SK-N-DZ (cell line): Measurements from ENCODE around the gene HSPA12B.
"Not testable (repeated sequence)": the region's sequence is repeated elsewhere in the genome, so short reads cannot be mapped to it uniquely, and the experiment has no call there.

Experiments
- DNase-seq: peaks from one replicate; pipeline ENCODE4 v3.0.0-alpha.2; 2015; ENCODE audit warnings: low spot score

HSPA12B gene

DNA sequence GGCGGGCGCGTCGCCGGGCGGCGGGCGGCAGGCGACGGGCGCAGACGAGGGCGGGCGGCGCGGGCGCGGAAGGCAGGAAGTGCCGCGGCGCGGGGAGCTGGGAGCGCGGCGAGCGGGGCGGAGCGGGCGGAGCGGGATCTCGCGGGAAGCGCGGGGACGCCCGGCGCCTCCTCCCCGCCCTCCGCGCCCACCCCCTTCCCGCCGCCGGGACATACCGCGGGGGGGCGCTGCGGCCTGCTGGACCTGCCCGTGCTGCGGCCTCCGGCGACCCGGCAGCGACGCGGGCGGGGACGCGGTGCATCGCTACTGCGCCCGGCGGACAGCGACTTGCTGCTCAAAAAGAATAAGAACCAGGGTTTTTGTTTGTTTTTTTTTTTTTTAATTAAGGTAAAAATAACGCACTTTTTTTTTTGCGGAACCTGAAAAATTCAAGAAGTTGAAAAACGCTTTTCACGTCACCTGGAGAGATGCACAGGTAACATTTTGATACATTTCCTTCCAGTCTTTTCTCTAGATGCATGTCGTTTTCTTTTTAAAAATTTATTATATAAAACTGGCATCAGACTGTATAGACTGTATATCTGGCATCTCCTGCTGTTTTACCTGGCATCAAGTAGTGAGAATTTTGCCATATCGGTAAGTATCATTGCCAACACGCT, 54.3 kb downstream of the HSPA12B start, which contains the start of gene CENPB:
CENPB (minus strand) TSS at position 76 of the 659 bp plus-strand sequence. CDS start 257 bp downstream, outside the sequence.
- DNase-seq = peak; percentile 79

DNA sequence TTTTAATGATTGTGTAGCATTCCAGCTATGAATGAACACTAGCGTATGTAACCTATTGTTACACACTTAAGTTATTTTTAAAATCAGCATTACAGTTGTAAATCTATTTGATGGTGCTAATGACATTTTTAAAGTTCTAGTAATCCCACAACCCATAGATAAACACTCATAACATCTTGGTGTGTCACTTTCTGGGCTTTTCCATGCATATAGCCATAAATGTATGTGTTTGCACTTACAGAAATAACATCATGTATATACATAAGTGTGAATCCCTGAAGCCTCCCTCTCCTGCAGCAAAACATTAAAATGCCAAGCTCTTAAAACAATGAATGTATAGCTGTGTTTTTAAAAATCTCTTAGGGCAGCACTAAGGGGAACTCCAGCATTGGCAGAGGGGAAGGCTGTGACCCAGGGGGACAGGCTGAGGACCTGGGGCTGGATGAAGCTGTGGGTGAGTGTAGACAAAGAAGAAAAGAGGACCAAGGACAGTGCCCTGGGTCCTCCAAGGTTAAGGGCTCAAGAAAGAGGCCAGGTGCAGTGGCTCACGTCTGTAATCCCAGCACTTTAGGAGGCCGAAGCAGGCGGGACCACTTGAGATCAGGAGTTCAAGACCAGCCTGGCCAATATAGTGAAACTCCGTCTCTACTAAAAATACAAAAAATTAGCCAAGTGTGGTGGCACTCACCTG, 55.0 kb downstream of the HSPA12B start:
- DNase-seq = no peak

DNA sequence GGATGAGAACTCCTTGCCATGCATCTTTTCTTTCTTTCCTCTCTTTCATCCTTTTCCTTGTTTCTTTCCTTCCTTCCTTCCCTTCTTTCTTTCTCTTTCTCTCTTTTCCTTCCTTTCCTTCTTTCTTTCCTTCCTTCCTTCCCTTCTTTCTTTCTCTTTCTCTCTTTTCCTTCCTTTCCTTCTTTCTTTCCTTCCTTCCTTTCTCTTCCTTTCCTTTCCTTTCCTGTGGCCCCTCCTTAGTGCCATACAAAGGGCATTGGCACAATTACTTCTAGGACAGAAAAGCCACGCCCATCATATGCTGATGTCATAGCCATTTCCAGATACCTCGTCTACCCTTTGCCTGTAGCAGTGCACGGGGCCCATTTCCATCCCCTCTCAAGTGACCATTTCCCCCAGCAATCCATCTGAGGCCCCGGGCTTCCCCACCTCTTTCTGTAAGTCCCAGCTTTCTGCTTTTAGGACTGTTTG, 56.2 kb downstream of the HSPA12B start:
- no peak for DNase-seq

- not testable (repeated sequence) for DNase-seq
Observed at GRCh38 chr20:3789201-3789600, 56.7 kb downstream of the HSPA12B start.

- DNase-seq = not testable (repeated sequence)
Observed at GRCh38 chr20:3794168-3794567, 61.7 kb downstream of the HSPA12B start.

GRCh38 chr20:3794701-3795420, 62.4 kb downstream of the HSPA12B start:
- no peak for DNase-seq

DNA sequence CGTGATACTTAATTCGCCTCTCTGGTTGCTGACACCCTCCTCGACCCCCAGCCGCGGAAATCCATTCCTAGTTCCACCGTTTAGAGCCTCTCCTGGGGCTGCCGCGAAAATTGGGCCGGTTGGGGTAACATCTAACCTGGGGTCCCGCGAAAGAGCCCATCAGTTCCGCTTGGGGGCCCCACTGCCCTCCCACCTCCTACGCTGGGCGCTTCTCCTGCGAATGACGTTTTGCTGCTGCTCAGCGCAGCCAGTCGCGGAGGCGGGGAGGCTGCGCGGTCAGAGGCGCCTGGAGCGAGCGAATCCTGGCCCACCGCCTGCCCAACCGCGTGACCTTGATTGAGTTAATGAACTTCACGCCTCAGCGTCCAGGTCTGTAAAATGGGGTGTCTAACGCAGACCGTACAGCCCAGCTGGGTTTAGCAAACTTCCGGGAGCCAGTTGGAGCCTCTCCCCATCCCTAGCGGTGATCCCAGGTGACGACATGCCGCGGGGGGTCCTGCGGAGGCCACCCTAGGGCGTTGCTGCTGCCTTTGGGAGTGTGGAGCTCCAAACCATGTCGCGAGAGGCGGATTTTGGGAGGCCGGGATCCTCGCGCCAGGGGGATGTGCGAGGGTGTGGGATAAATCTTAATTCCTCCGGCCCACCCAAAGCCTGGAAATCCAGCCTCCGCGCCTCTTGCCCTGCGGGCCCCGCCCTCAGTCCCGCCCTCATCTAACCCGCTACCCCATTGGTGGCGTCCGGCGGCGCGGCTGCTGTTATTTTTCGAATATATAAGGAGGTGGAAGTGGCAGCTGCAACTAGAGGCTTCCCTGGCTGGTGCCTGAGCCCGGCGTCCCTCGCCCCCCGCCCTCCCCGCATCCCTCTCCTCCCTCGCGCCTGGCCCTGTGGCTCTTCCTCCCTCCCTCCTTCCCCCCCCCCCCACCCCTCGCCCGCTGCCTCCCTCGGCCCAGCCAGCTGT, 63.3 kb downstream of the HSPA12B start, which contains the start of gene CDC25B:
CDC25B (plus strand) TSS at position 800 of the 958 bp plus-strand sequence. CDS start 222 bp downstream, outside the sequence.
- peak; percentile 96 for DNase-seq

GRCh38 chr20:3796477-3797225, 64.2 kb downstream of the HSPA12B start:
- DNase-seq = no peak

- no peak for DNase-seq
Observed at GRCh38 chr20:3797226-3797545, 64.7 kb downstream of the HSPA12B start.

GRCh38 chr20:3797592-3798372, 65.3 kb downstream of the HSPA12B start:
- no peak for DNase-seq

- no peak for DNase-seq
Observed at GRCh38 chr20:3798373-3798768, 65.9 kb downstream of the HSPA12B start.

GRCh38 chr20:3798908-3799248, 66.4 kb downstream of the HSPA12B start:
- DNase-seq = no peak

- DNase-seq = no peak
Observed at GRCh38 chr20:3800256-3800877, 67.9 kb downstream of the HSPA12B start.

DNA sequence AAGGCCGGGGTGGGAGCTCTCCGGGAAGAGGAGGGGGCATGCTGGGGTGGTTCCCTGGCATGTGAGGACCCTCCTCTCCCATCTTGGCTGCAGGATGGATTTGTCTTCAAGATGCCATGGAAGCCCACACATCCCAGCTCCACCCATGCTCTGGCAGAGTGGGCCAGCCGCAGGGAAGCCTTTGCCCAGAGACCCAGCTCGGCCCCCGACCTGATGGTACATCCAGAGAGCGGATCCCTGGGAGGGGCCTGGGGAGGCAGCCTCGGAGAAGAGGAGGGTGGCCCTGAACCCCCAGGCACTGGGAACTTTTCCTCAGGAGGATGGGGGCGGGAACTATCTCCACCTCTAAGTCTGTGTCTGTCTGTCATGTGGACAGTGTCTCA, 68.4 kb downstream of the HSPA12B start:
- DNase-seq = no peak

DNA sequence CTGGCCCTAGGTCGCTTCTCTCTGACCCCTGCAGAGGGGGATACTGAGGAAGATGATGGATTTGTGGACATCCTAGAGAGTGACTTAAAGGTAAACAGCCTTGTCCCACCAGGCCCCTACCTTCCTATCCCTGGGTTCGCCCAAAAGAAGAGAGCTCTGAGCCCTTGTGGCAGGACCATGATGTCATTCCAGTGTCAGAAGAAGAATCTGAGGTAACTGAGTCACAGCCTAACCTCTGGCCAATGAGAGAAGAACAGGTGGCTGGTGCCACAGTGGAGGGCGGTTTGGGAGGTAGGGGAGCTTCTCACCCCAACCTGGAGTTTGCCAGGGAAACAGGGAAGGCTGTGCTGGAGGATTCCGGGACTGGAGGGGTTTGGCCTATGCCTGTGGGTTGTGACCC, 68.8 kb downstream of the HSPA12B start:
- DNase-seq = no peak

DNA sequence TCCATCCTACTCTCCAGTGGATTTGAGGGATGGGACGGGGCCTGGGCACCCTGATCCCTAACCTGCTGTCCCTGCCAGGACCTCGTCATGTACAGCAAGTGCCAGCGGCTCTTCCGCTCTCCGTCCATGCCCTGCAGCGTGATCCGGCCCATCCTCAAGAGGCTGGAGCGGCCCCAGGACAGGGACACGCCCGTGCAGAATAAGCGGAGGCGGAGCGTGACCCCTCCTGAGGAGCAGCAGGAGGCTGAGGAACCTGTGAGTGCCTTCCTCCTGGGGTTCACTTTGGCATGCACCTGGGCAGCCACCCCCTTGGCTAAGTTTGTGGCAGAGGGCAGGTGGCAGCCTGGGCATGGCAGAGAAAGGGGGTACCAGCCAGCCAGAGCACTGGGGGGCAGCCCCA, 69.4 kb downstream of the HSPA12B start:
- DNase-seq = no peak
